HG03103 (cell line): ENCODE measurements around the gene SRGAP1.

Experiments used
- ATAC-seq: cut with Tn5 transposase; IDR thresholded peaks from one replicate; pipeline ENCODE4 v1.9.1; 2021; ENCODE audit warnings: low read depth; ENCODE audit not compliant: unreplicated experiment

Gene SRGAP1

DNA sequence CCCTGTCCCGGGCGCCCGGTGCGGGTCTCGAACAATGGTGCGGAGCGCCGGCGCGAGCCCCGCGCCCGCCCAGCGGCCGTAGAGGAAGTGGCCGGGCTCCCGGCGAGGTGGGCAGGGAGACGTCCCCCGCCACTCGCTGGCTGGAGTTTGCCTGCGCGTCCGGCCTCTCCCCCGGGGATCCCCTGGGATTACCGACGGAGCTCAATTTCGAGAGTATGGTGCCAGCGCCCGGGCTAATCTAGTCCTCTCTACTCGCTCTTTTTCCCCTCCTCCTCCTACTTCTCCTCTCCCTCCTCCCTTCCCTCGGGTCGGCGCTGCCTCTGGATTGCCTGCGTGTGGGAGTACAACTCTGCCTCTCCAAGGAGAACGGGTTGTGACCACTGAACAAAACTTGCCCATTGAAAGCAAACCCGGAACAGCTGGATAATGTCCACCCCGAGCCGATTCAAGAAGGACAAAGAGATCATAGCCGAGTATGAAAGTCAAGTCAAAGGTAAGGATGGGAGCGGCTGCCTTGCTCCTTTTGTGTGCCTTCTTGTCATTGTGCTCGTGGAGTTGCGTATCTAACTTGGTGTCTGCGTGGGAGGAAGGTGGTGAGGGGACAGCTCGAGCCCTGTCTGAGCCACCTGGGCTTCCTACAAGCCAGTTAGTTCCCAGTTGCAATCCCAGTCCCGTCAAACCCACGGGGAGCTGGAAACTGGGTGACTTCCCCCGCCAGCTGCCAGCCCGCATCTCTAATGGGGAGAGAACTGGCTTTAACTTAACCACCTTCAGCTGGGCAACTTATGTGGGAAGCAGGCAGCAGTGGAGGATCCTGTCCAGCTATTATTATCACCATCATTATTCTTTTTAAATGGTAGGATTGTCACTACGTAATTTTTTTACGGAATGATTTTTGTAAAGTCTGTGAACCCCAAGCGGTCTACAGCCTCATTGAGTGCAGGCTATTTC is at the start of gene SRGAP1:
Gene SRGAP1, plus strand, starts transcription at position 310 of the 951 bp plus-strand sequence. Its CDS starts 117 bp downstream, at position 427.
- ATAC-seq, result no peak

DNA sequence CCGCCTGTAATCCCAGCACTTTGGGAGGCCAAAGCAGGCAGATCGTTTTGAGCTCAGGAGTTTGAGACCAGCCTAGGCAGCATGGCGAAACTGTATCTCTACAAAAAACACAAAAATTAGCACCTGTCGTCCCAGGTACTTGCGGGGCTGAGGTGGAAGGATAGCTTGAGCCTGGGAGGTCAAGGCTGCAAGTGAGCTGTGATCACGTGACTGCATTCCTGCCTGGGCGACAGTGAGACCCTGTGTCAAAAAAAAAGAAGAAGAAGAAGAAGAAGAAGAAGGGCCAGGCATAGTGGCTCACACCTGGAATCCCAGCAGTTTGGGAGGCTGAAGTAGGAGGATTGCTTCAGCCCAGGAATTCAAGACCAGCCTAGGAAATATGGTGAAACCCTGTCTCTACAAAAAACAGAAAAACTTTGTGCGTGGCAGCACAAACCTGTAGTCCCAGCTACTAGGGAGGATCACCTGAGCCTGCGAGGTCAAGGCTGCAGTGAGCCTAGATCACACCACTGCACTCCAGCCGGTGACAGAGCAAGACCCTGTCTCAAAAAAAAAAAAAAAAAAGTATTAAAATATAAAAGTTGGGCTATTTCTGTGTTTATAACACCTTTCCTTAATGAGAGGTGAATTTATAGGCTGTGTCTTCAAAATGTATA is 49.3 kb upstream of the SRGAP1 start:
- no peak for ATAC-seq

DNA sequence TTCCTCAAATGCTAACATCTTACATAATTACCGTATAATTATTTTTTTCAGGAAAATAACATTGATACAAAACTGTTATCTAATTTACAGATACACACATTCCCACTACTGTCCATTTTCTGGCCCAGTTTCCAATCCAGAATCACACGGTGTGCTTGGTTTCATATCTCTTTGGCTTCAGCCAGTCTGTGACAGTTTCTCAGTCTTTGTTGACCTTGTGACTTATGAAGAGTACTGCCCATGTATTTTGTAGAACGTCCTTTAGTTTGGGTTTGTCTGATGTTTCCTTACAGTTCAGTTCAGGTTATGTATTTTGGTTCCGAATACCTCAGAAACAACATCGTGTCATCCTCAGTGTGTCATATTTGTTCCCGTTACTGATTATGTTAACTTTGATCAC is 48.6 kb upstream of the SRGAP1 start:
- ATAC-seq, result no peak

DNA sequence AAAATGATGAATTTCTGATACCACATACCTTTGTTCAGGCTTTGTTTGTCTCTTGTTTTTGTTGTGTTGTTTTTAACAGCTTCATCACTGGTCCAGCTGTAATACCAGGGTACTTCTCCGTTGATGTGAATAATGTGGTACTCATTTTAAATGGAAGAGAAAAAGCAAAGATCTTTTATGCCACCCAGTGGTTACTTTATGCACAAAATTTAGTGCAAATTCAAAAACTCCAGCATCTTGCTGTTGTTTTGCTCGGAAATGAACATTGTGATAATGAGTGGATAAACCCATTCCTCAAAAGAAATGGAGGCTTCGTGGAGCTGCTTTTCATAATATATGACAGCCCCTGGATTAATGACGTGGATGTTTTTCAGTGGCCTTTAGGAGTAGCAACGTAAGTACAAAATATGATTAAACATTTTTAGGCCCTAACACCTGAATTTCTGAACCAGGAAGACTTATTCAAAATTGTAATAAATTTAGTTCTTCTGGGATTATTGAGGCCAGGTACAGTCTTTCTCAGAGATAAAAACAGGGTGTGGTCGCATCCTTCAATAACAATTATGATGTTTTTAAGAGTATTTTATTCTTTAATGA is 42.4 kb upstream of the SRGAP1 start:
- no peak for ATAC-seq

DNA sequence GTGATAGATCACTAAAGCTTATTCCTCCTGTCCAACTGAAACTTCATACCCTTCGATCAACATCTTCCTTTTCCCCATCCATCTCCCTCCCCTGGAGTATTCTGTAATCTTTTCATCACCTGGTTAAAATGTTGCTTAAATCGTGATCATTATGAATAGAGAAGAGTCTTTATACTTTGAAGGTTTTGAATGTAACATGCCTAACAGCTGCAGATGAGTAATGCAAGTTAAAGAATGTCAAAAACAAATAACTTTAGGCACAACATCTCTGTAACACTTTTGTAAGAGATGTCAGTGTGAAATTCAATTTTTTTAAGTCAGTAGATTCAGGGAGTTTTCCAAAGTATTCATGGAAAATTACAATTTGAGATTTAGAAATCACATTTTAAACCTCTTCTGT is 39.8 kb upstream of the SRGAP1 start:
- ATAC-seq, result no peak

DNA sequence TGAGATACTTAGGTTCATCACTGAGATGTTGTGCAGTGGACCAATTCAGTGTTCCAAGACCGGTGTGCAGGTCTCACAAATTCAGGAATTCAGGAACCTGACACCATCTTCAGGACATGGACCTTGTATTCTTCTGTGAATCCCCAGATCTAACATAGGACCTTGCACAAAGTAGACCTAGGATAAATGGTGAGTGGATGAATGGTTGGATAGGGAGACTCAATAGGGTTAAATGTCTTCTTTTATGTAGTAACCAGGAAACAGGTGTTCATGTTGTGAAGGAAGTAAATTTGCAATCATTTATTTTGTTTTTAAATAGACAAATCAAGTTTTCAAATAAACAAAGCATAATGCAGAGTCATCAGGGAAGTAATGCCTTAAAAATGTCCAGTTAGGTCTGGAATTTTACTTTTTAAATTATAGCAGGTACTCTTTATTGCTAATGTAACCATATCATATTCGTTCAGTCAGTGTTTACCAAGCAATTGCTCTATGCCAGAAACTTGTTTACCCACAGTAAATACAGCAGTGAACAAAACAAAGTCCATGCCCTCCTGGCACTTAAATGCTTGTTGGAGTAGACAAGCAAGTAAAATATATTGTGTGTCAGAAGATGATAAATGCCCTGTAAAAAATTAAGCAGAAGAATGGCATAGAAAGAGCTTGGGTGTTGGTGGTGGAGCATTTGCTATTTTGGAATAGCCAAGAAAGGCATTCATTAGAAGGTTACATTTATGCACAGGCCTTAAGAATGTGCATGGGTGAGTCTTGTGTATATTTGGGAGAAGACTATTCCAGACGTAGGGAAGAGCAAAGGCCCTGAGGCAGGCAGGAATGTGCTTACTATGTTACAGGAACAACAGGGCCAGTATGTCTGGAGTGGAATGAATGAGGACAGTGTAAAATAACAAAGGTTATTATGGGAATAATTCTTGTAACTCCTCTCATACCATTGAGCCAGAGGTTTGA is 38.5 kb upstream of the SRGAP1 start:
- ATAC-seq, result no peak

DNA sequence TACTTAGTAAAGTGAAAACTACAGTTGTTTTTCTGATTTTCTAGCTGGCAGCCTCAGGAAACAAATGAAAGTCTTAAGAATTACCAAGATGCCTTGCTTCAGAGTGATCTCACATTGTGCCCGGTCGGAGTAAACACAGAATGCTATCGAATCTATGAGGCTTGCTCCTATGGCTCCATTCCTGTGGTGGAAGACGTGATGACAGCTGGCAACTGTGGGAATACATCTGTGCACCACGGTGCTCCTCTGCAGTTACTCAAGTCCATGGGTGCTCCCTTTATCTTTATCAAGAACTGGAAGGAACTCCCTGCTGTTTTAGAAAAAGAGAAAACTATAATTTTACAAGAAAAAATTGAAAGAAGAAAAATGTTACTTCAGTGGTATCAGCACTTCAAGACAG is 35.9 kb upstream of the SRGAP1 start:
- ATAC-seq, result no peak

DNA sequence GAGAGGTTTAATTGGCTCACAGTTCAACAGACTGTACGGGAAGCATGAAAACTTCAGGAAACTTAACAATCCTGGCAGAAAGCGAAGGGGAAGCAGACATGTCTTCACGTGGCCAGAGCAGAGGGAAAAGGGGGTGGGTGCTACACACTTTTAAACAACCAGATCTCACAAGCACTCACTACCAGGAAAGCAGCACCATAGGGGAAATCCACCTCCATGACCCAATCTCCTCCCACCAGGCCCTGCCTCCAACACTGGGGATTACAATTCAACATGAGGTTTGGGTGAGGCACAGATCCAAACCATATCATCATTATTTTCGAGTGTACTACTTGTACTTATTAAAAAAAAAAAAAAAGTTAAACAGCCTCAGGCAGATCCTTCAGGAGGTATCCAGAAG is 34.9 kb upstream of the SRGAP1 start:
- no peak for ATAC-seq

DNA sequence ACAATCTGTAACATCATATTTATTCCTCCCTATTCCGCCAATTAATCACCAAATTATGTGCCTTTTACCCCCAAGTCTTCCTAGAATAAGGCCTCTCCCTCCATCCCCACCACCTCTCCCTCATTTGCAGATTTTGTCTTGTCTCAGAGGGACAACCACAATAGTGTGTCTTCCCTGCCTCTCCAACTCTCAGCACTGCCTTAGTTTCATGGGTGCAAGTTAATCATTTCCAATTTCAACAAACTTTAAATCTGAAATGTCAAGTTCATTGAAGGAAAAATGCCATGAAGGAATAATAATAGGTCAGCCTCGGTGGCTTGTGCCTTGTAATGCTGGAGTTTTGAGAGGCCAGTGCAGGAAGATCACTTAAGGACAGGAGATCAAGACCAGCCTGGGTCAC is 33.2 kb upstream of the SRGAP1 start:
- no peak for ATAC-seq

DNA sequence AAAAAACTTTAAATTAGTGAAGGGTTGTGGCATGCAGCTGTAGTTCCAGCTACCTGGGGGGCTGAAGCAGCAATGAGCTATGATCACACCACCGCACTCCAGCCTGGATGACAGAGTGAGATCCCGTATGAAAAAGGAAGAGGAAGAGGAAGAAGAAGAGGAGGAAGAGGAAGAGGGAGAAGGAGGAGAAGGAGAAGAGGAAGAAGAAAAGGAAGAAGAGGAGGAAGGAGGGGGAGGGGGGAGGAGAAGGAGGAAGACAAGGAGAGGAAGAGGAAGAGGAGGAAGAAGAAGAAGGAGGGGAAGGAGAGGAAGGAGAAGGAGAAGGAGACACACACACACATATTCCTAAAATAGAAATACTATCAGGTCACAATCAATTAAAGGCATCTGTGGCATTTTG is 32.7 kb upstream of the SRGAP1 start:
- ATAC-seq, result no peak

DNA sequence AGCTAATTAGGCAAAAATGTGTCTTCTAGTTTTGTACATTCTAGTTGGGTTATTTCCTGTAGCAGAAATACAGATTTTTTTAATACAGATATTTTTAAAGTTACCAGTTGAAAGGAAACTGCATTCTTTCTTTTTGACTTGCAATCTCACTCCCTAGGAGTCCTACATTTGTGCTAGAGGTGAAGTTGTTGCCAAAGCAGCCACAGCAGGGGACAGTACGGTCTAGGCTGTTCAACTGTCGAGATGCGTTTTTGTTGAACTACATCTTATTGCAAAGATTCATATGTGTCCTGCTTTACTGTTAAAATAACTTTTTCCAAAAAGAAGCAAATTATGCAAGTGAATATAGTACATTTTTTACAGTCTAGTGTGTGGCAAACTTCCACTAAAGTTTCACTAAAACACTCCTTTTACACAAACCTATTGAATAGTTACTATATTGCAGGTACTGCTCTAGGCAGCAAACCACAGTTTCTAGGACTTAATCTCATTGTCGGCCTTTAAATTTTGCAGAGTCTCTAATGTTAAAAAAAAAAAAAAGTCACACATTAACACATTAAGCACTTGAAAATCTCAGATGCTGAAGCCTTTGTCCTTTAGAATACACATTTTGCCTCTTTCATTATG is 30.2 kb upstream of the SRGAP1 start:
- peak; percentile 23 for ATAC-seq

DNA sequence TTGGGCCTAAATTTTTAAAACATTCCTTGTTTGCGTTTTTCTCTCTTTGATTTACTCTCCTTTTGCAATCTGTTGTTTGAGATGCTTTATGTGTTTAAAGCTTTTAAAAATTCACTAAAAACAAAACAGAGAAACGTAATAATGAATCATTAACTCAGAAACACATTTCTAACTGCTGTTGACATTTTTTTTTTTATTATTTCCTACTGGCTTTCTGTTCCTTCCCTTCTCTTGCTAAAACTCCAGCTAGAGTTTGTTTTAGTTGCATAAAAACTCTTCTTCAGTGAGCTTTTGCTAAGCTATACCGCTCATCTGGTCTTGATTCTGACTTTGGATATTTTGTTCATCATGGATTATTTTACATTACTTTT is 29.0 kb upstream of the SRGAP1 start:
- ATAC-seq, result no peak

DNA sequence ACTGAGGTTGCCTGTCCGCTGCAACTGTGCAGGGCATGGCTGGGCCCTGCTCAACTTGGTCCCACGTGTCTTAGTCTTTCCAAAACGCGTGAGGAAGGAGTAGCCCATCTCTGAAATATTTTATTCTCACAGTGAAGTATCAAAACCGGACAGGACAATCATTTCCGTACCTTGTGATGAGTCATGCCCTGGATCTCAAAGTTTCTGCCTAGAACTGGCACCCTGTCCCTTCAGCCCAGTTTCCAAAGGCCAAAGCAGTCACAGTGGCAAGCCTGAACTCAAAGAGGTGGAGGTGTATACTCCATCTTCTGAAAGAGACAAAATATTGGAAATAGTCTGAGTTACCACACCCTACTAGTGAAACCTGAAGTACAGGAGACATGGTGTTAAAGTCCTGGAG is 28.5 kb upstream of the SRGAP1 start:
- no peak for ATAC-seq

DNA sequence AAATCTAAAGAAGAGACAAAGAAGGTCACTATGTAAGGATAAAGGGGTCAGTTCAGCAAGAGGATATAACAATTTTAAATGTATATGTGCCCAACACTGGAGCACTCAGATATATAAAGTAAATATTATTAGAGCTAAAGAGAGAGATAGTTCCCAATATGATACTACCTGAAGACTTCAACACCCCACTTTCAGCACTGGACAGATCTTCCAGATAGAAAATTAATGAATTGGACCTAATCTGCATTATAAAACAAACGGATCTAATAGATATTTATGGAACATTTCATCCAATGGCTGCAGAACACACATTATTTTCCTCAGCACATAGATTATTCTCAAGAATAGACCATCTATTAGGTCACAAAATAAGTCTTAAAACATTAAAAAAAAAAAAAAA is 24.1 kb upstream of the SRGAP1 start:
- ATAC-seq, result no peak

DNA sequence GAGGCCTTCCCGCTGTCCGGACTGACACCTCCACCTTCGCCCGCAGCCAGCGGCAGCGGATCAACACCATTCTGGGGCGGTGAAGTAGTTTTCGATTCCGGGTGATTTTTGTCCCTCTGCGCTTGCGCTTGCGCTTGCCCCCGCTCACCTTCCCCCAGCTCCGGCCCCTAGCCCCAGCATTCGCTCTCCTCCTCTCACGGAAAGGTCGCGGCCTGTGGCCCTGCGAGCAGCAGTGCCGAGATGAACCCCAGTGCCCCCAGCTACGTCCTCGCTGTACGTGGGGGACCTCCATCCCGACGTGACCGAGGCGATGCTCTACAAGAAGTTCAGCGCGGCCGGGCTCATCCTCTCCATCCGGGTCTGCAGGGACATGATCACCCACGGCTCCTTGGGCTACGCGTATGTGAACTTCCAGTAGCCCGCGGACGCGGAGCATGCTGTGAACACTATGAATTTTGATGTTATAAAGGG is 22.7 kb upstream of the SRGAP1 start:
- no peak for ATAC-seq

DNA sequence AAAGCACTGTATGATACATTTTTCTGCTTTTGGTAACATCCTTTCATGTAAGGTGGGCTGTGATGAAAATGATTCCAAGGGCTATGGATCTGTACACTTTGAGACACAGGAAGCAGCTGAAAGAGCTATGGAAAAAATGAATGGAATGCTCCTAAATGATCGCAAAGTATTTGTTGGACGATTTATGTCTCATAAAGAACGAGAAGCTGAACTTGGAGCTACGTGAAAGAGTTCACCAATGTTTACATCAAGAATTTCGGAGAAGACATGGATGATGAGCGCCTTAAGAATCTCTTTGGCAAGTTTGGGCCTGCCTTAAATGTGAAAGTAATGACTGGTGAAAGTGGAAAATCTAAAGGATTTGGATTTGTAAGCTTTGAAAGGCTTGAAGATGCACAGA is 22.1 kb upstream of the SRGAP1 start:
- no peak for ATAC-seq

DNA sequence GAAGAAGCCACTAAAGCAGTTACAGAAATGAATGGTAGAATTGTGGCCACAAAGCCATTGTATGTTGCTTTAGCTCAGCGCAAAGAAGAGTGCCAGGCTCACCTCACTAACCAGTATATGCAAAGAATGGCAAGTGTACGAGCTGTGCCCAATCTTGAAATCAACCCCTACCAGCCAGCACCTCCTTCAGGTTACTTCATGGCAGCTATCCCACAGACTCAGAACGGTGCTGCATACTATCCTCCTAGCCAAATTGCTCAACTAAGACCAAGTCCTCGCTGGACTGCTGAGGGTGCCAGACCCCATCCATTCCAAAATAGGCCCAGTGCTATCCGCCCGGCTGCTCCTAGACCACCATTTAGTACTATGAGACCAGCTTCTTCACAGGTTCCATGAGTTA is 21.5 kb upstream of the SRGAP1 start:
- ATAC-seq, result no peak

DNA sequence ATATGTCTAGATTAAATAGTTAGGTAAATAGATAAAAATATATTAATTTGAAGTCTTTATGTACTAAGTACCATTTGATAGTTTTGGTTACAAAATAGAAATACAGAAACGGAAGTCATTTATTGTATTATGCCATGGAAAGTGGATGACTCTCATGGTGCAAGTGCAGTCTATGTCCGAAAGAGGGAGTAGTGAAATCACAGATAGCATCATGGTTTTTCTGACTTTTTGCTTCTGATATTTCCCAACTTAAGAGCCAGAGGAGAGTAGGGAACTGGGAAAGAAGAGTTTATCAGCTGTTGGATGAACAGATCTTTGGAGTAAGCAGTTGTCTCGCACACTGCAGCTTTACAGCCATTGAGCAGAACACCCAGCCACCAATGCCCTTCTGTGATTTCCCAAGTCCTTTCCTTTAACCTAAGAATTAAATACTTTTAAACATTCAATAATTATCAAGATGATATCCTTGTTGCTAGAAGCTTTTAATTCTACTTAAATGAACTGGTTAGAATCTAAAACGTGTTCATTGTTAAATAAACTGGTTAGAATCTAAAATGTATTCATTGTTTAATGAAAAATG is 18.4 kb upstream of the SRGAP1 start:
- peak; percentile 70 for ATAC-seq

DNA sequence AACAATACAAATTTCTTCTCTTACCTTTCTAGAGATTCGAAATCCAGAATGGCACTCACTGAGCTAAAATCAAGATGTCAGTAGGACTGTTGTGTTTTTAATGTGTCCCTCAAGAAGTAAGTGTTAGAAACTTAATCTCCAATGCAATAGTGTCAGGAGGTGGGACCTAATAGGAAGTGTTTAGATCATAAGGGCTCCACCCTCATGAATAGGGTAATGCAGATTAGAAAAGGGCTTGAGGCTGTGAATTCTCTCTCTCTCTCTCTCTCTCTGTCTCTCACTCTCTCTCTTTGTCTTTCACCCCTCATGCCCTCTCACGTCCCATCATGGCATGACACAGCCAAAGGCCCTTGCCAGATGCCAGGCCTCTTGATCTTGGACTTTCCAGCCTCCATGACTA is 15.6 kb upstream of the SRGAP1 start:
- ATAC-seq, result no peak

DNA sequence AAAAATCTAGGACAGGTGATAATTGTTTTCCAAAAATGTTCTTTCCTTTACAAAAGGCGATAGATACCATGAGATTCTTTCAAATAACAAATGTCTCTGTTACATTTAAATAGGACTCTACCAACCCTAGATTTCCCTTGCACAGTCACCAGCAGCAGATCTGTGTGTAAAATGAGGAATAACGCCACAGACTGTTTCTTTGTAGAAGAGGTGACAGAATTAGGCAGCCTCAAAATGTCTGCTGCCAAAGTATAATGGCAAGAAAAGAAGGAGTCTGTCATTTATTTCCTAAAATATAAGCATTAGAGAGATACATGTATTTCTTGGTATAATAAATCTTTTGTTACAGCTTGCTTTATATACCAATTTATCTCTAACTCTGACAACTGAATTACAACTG is 8.5 kb upstream of the SRGAP1 start:
- ATAC-seq, result no peak
